HepG2 (cell line): ENCODE results near the gene DDIAS. TPM values are rescaled to one million over a fixed set of nuclear protein-coding genes. Genes with fewer than 3 reads are reported as not detected.

Experiments
- ATAC-seq: fragments of 200-7000 bp; cut with Tn5 transposase; 3 replicates; pipeline ENCODE4 v1.9.1; 2020; ENCODE audit warnings: mild to moderate bottlenecking, moderate library complexity
- BruUV-seq: library from RNA; stranded (reverse); fragments of 400-500 nt; replicated peaks from 2 replicates; lab custom pipeline; 2021; lab: Mats Ljungman, UMichigan
- CTCF ChIA-PET: fragments of 300-600 bp; formaldehyde crosslinking; extraction: SDS; loops from one replicate; lab custom pipeline; 2021; ENCODE audit warnings: low total read pairs, inconsistent platforms, low intra/inter-chr PET ratio; lab: Yijun Ruan, JAX
- POLR2A ChIA-PET: fragments of 350-600 bp; sonication (Branson Sonifier 250); formaldehyde crosslinking; loops from one replicate; lab custom pipeline; 2020; ENCODE audit warnings: antibody characterized with exemption, inconsistent platforms; lab: Yijun Ruan, JAX
- DNase-seq: peaks from one replicate; pipeline ENCODE4 v3.0.0-alpha.2; 2015; ENCODE audit warnings: low spot score
- FAIRE-seq: peaks from 3 replicates; lab custom pipeline; 2011; peaks lifted over from hg19 to GRCh38; lab: Jason Lieb, UNC
- H2AFZ ChIP-seq: one replicate; pipeline ENCODE4 v1.6.1; 2011; ENCODE audit warnings: low read length, inconsistent platforms
- H3K27ac ChIP-seq: fragments of 300-600 bp; 3 replicates; pipeline ENCODE4 v1.8.0; 2011; ENCODE audit warnings: mixed run types, mild to moderate bottlenecking, mixed read lengths, low read length, inconsistent platforms; ENCODE audit not compliant: insufficient read depth; ENCODE audit errors: extremely low read length
- H3K27me3 ChIP-seq, 2 experiments: fragments of 200-600 bp in 1 of 2; 2 replicates in 1 of 2; 3 replicates in 1 of 2; pipeline versions ENCODE4 v1.6.0 to v1.8.0; 2011; ENCODE audit warnings: low read length in 2 of 2, mild to moderate bottlenecking in 2 of 2, moderate library complexity in 2 of 2, inconsistent platforms in 1 of 2; ENCODE audit not compliant: insufficient read depth in 2 of 2, control insufficient read depth in 1 of 2
- H3K36me3 ChIP-seq, 2 experiments: fragments of 200-600 bp in 1 of 2; replicated peaks in 1 of 2; 2 replicates in 1 of 2; 3 replicates in 1 of 2; pipeline versions ENCODE4 v1.5.1 to v1.8.0; 2011; ENCODE audit warnings: low read length in 2 of 2, inconsistent platforms in 1 of 2; ENCODE audit not compliant: insufficient read depth in 2 of 2, control insufficient read depth in 1 of 2
- H3K4me1 ChIP-seq: 2 replicates; pipeline ENCODE4 v1.5.1; 2012; ENCODE audit warnings: low read length, inconsistent platforms; ENCODE audit not compliant: insufficient read depth
- H3K4me2 ChIP-seq: 2 replicates; pipeline ENCODE4 v1.6.0; 2011; ENCODE audit warnings: low read depth, low read length, inconsistent platforms
- H3K4me3 ChIP-seq, 3 experiments: fragments of 200-600 bp in 1 of 3; sonication (generic), shearing (Covaris generic) in 1 of 3; replicated peaks in 1 of 3; 2 replicates each; pipeline ENCODE4 v1.5.1; 2011 to 2016; ENCODE audit warnings: low read length in 3 of 3, inconsistent platforms in 2 of 3, low read depth in 2 of 3, mild to moderate bottlenecking in 2 of 3, control low read depth in 1 of 3, mixed read lengths in 1 of 3; ENCODE audit not compliant: insufficient read depth in 1 of 3
- H3K79me2 ChIP-seq: one replicate; pipeline ENCODE4 v1.6.1; 2011; ENCODE audit warnings: low read length, inconsistent platforms; ENCODE audit not compliant: insufficient read depth
- H3K9ac ChIP-seq: 2 replicates; pipeline ENCODE4 v1.6.0; 2011; ENCODE audit warnings: mild to moderate bottlenecking, low read depth, low read length, inconsistent platforms; ENCODE audit not compliant: insufficient read depth
- H3K9me3 ChIP-seq: 2 replicates; pipeline ENCODE4 v1.5.1; 2012; ENCODE audit warnings: mild to moderate bottlenecking, low read length
- H4K20me1 ChIP-seq: 2 replicates; pipeline ENCODE4 v1.6.0; 2011; ENCODE audit warnings: inconsistent platforms, mild to moderate bottlenecking, low read length, moderate library complexity; ENCODE audit not compliant: insufficient read depth
- FOXK1 ChIP-seq: sonication (generic); formaldehyde crosslinking; IDR thresholded peaks from 2 replicates; pipeline ENCODE4 v1.4.0; 2020; ENCODE audit warnings: low read depth, missing genetic modification reagents, borderline replicate concordance
- HNRNPK ChIP-seq: fragments of 200-400 bp; formaldehyde crosslinking; IDR thresholded peaks from 2 replicates; pipeline ENCODE4 v1.6.1; 2018; ENCODE audit warnings: low read length, low read depth, moderate library complexity, mild to moderate bottlenecking; ENCODE audit not compliant: poor library complexity, severe bottlenecking
- KLF9 ChIP-seq: IDR thresholded peaks from 2 replicates; pipeline ENCODE4 v1.6.1; 2016; ENCODE audit warnings: low read depth
- RAD21 ChIP-seq: fragments of 450-650 bp; formaldehyde crosslinking; IDR thresholded peaks from 2 replicates; pipeline ENCODE4 v1.5.0; 2020; ENCODE audit warnings: mild to moderate bottlenecking
- RNF2 ChIP-seq: fragments of 450-650 bp; conservative IDR thresholded peaks from 2 replicates; pipeline ENCODE4 v1.6.1; 2016; ENCODE audit warnings: low read depth
- SMC3 ChIP-seq: IDR thresholded peaks from 2 replicates; pipeline ENCODE4 v1.6.1; 2011; ENCODE audit warnings: low read length, improper control_type of control experiment
- SP4 ChIP-seq: sonication (generic); formaldehyde crosslinking; IDR thresholded peaks from 2 replicates; pipeline ENCODE4 v1.8.1; 2023; ENCODE audit warnings: mild to moderate bottlenecking, missing genetic modification reagents
- STAG1 ChIP-seq: sonication (generic); formaldehyde crosslinking; IDR thresholded peaks from 2 replicates; pipeline ENCODE4 v1.4.0; 2020; ENCODE audit warnings: missing genetic modification reagents
- ZNF354B ChIP-seq: sonication (generic); formaldehyde crosslinking; IDR thresholded peaks from 2 replicates; pipeline ENCODE4 v1.8.0; 2022; ENCODE audit warnings: mild to moderate bottlenecking, missing genetic modification reagents
- ZNF383 ChIP-seq: sonication (generic); formaldehyde crosslinking; IDR thresholded peaks from 2 replicates; pipeline ENCODE4 v1.4.0; 2020; ENCODE audit warnings: missing genetic modification reagents, mild to moderate bottlenecking, borderline replicate concordance
- ZNF768 ChIP-seq: sonication (generic); formaldehyde crosslinking; IDR thresholded peaks from 2 replicates; pipeline ENCODE4 v1.4.0; 2020; ENCODE audit warnings: missing genetic modification reagents
- ZNF883 ChIP-seq: sonication (generic); formaldehyde crosslinking; IDR thresholded peaks from 2 replicates; pipeline ENCODE4 v1.5.1; 2020; ENCODE audit warnings: mild to moderate bottlenecking, missing genetic modification reagents; ENCODE audit errors: not compliant biosample characterization
- WGBS: methylation state at CpG from one replicate; pipeline ENCODE4 v1.1.6; 2017; ENCODE audit warnings: low lambda C conversion rate; 5-methylcytosine and 5-hydroxymethylcytosine counted together
- in situ Hi-C: cut with HindIII; loops from 2 replicates; pipeline ENCODE4 v1.10.0; 2017; ENCODE audit warnings: low pct_unique_long_range_greater_than_20kb; ENCODE audit not compliant: extremely low pct_ligation_motif_present
- intact Hi-C: fragments of 100-400 bp; cut with micrococcal nuclease; formaldehyde crosslinking; loops from one replicate; pipeline ENCODE4 v1.10.0; 2022; ENCODE audit not compliant: unreplicated experiment
- polyA plus RNA-seq, 8 experiments: library from polyadenylated mRNA; depleted of rRNA in 3 of 8; stranded (reverse) in 7 of 8; unstranded in 1 of 8; fragments of >200 nt; fragmentation: Illumina TruSeq in 4 of 8; extraction: Trizol in 4 of 8; gene quantifications; 2 replicates each; pipeline versions ENCODE4 v1.2.1 to v1.2.3, GENCODE V29; 2011 to 2016; ENCODE audit warnings: low read depth in 4 of 8, missing spikeins in 1 of 8, mixed read lengths in 1 of 8; ENCODE audit not compliant: insufficient read depth in 1 of 8
- total RNA-seq, 5 experiments: library from RNA; depleted of rRNA; stranded (reverse); fragments of >200 nt; fragmentation: Illumina TruSeq; extraction: Trizol; gene quantifications; 2 replicates each; pipeline ENCODE4 v1.2.3, GENCODE V29; 2016; ENCODE audit warnings: low read depth in 1 of 5
- TF ChIP-seq, protein P1 (sequence below): sonication (generic); formaldehyde crosslinking; IDR thresholded peaks from 2 replicates; pipeline ENCODE4 v1.5.0; 2020; ENCODE audit warnings: mild to moderate bottlenecking, missing genetic modification reagents, moderate library complexity

Gene DDIAS
- total and polyA plus RNA-seq, 2 of the 13 experiments (the other 11 are each of a cell fraction or from before 2014, with no cell fraction given): 3.5 to 13.0 TPM

- Histone ChIP-seq H3K27me3 (no peaks in the 10 kb centered on the region; a peak in 1 of 5 replicates), H3K79me2 (peaks cover 45% of the 10 kb centered on the region), H3K9ac (no peak overlapping the region), H3K36me3 (no peaks in the 10 kb centered on the region), H3K27ac (no peak overlapping the region), H3K9me3 (no peaks in the 10 kb centered on the region), H3K4me3 (no peak overlapping the region), H4K20me1 (no peaks in the 10 kb centered on the region), H3K4me1 (peaks cover 36% of the 10 kb centered on the region), H3K4me2 (no peak overlapping the region), H2AFZ (no peak overlapping the region)
- WGBS: 73% methylated on average over 3 of the region's 3 CpGs
- ChIA-PET CTCF (no interaction called here), POLR2A (no interaction called here)
- DNase-seq (no peak), ATAC-seq (no peak), FAIRE-seq (no peak)
- in situ Hi-C loops (loop anchor here (5.0 to 10.0 kb wide), 4 partner anchors 168 to 351 kb away; partner anchors contain the start of gene RAB30), intact Hi-C loops (loop anchor here (10.0 kb wide), 1 partner anchor 381 kb away; the partner anchor contains the start of gene CCDC90B)
- BruUV-seq: no TSS peak
- TF ChIP-seq FOXK1: no peak
- no peak for TF ChIP-seq ZNF383 (CRISPR knock-in tag)
- TF ChIP-seq SP4: no peak
- no peak for TF ChIP-seq HNRNPK
- no peak for TF ChIP-seq ZNF883 (CRISPR knock-in tag)
- no peak for TF ChIP-seq KLF9 (CRISPR knock-in tag)
- TF ChIP-seq ZNF354B: no peak
- TF ChIP-seq RNF2: no peak
Observed at GRCh38 chr11:82903843-82904586, 2.5 kb downstream of the DDIAS start.

DNA sequence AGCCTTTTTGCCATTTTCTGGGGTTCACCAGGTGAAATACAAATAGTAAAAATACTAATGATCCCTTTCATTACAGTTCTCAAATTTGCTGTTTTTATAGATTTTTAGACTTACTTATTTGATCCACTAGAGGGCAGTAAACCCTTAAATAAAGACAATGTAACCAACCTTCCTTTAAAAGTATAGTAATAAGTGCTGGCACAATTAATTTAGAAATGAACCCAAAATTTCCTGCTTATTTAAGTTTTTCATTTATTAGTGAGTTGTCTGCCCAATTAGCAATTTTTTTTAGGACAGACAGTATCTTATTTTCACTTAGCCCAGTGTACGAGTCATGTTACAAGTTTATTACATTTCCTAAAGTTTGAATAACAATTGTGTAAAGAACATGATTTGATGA, 4.7 kb downstream of the DDIAS start:
- TF ChIP-seq ZNF768 (CRISPR knock-in tag) (no peak), RAD21 (CRISPR knock-in tag) (peak; percentile 32; the same call in 1 of the 2 replicates), STAG1 (CRISPR knock-in tag) (peak; percentile 73), SMC3 (peak; percentile 49)
- TF ChIP-seq, protein P1, sequence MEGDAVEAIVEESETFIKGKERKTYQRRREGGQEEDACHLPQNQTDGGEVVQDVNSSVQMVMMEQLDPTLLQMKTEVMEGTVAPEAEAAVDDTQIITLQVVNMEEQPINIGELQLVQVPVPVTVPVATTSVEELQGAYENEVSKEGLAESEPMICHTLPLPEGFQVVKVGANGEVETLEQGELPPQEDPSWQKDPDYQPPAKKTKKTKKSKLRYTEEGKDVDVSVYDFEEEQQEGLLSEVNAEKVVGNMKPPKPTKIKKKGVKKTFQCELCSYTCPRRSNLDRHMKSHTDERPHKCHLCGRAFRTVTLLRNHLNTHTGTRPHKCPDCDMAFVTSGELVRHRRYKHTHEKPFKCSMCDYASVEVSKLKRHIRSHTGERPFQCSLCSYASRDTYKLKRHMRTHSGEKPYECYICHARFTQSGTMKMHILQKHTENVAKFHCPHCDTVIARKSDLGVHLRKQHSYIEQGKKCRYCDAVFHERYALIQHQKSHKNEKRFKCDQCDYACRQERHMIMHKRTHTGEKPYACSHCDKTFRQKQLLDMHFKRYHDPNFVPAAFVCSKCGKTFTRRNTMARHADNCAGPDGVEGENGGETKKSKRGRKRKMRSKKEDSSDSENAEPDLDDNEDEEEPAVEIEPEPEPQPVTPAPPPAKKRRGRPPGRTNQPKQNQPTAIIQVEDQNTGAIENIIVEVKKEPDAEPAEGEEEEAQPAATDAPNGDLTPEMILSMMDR (CRISPR knock-in tag): peak; percentile 51
- H4K20me1 ChIP-seq: no peaks in the 10 kb centered on the region
- no TSS peak for BruUV-seq
- H3K4me3 ChIP-seq: no peak overlapping the region
- no peaks in the 10 kb centered on the region for H3K36me3 ChIP-seq
- CTCF ChIA-PET: interaction anchor here (1.5 kb wide), 1 partner anchor 343 kb away, joined by 6 read pairs; no protein-coding TSS in a partner anchor
- H2AFZ ChIP-seq: no peak overlapping the region
- in situ Hi-C loops: loop anchor here (10.0 kb wide), 2 partner anchors 259 to 349 kb away; no protein-coding TSS in a partner anchor
- H3K79me2 ChIP-seq: peaks cover 36% of the 10 kb centered on the region
- H3K9ac ChIP-seq: no peak overlapping the region
- no peak overlapping the region for H3K27ac ChIP-seq
- ATAC-seq: no peak
- WGBS: 100% methylated on average over 1 of the region's 1 CpG
- no peak overlapping the region for H3K4me2 ChIP-seq
- POLR2A ChIA-PET: no interaction called here
- H3K4me1 ChIP-seq: peaks cover 32% of the 10 kb centered on the region
- H3K27me3 ChIP-seq: no peaks in the 10 kb centered on the region
- FAIRE-seq: no peak
- no peaks in the 10 kb centered on the region for H3K9me3 ChIP-seq
- intact Hi-C loops: loop anchor here (1.0 to 10.0 kb wide), 5 partner anchors 83 to 616 kb away; partner anchors contain the start of gene CCDC90B
- peak; percentile 26 for DNase-seq
